22Rv1 (cell line): ENCODE data around the gene PLXDC2.

ENCODE experiments used
- ZFX ChIP-seq: fragments of 450-650 bp; IDR thresholded peaks from 2 replicates; pipeline ENCODE4 v1.6.1; 2017; ENCODE audit warnings: antibody characterized with exemption, borderline replicate concordance
- TF ChIP-seq, protein P1 (sequence below): fragments of 450-650 bp; IDR thresholded peaks from 2 replicates; pipeline ENCODE4 v1.5.1; 2017; ENCODE audit warnings: mild to moderate bottlenecking

DNA sequence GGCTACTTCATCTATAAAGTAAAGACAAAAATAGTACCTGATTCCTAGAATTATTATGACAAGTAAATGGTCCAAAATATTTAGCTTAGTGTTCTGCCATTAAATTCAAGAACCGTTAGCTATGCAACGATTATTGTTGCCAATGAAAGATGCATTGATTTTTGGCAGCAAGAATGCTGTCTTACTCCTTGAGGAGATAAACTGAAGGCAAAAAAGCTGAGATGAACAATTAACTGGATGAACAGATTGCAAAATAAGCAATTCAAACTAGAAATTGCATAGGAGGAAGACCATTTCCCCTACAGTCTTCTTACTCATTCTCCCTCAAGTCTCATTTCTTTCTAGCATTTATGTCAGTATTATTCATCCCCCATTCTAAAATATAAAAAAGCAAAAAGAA is 484.5 kb downstream of the PLXDC2 start:
- TF ChIP-seq, protein P1, sequence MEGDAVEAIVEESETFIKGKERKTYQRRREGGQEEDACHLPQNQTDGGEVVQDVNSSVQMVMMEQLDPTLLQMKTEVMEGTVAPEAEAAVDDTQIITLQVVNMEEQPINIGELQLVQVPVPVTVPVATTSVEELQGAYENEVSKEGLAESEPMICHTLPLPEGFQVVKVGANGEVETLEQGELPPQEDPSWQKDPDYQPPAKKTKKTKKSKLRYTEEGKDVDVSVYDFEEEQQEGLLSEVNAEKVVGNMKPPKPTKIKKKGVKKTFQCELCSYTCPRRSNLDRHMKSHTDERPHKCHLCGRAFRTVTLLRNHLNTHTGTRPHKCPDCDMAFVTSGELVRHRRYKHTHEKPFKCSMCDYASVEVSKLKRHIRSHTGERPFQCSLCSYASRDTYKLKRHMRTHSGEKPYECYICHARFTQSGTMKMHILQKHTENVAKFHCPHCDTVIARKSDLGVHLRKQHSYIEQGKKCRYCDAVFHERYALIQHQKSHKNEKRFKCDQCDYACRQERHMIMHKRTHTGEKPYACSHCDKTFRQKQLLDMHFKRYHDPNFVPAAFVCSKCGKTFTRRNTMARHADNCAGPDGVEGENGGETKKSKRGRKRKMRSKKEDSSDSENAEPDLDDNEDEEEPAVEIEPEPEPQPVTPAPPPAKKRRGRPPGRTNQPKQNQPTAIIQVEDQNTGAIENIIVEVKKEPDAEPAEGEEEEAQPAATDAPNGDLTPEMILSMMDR, result no peak
- TF ChIP-seq ZFX, result no peak
